WTC11 (cell line): Measurements from ENCODE around the gene YIPF2. TPM values are rescaled to one million over a fixed set of nuclear protein-coding genes. Genes with fewer than 3 reads are reported as not detected.
A peak's percentile ranks its signal among the peaks of the same experiment; 100 is the strongest.

Experiments used
- ATAC-seq: fragments of 200-7000 bp; cut with Tn5 transposase; 2 replicates; pipeline ENCODE4 v1.10.0; 2021; ENCODE audit warnings: mild to moderate bottlenecking, moderate library complexity
- CTCF ChIA-PET: fragments of 300-600 bp; sonication (Branson Sonifier 250); formaldehyde crosslinking; loops from one replicate; lab custom pipeline; 2021; ENCODE audit warnings: antibody characterized with exemption; lab: Charles Lee
- POLR2A ChIA-PET: fragments of 350-600 bp; sonication (Branson Sonifier 250); formaldehyde crosslinking; loops from one replicate; lab custom pipeline; 2021; ENCODE audit warnings: antibody characterized with exemption; lab: Charles Lee
- DNase-seq: peaks from one replicate; pipeline ENCODE4 v3.0.0; 2021; ENCODE audit warnings: low spot score
- H3K27ac Mint-ChIP-seq: 2 replicates; pipeline ENCODE4 v1.8.0; 2021; ENCODE audit warnings: mixed read lengths
- H3K27me3 Mint-ChIP-seq: 2 replicates; pipeline ENCODE4 v1.8.0; 2021; ENCODE audit warnings: low read depth, mild to moderate bottlenecking, moderate library complexity, mixed read lengths
- H3K36me3 Mint-ChIP-seq: 2 replicates; pipeline ENCODE4 v1.8.0; 2021; ENCODE audit warnings: mixed read lengths
- H3K4me1 Mint-ChIP-seq: 2 replicates; pipeline ENCODE4 v1.8.0; 2022; ENCODE audit warnings: mixed read lengths
- H3K4me3 Mint-ChIP-seq: 2 replicates; pipeline ENCODE4 v1.8.0; 2021; ENCODE audit warnings: mild to moderate bottlenecking, moderate library complexity, mixed read lengths
- H3K9me3 Mint-ChIP-seq: 2 replicates; pipeline ENCODE4 v1.8.0; 2021; ENCODE audit warnings: mixed read lengths
- ATF1 ChIP-seq: sonication (generic); formaldehyde crosslinking; IDR thresholded peaks from 2 replicates; pipeline ENCODE4 v1.8.1; 2023; ENCODE audit warnings: mild to moderate bottlenecking, moderate library complexity, missing genetic modification reagents
- CREB1 ChIP-seq: sonication (generic); formaldehyde crosslinking; IDR thresholded peaks from 2 replicates; pipeline ENCODE4 v1.8.0; 2023; ENCODE audit warnings: mild to moderate bottlenecking, missing genetic modification reagents
- ELF4 ChIP-seq: sonication (generic); formaldehyde crosslinking; IDR thresholded peaks from 2 replicates; pipeline ENCODE4 v1.8.1; 2022; ENCODE audit warnings: low read depth, mild to moderate bottlenecking, moderate library complexity, missing genetic modification reagents
- GABPB1 ChIP-seq: sonication (generic); formaldehyde crosslinking; IDR thresholded peaks from 2 replicates; pipeline ENCODE4 v1.8.1; 2023; ENCODE audit warnings: mild to moderate bottlenecking, missing genetic modification reagents
- GTF2I ChIP-seq: fragments of 250-450 bp; sonication (Bioruptor Pico); conservative IDR thresholded peaks from 2 replicates; pipeline ENCODE4 v1.4.0; 2021; ENCODE audit warnings: mild to moderate bottlenecking
- NFYB ChIP-seq: sonication (generic); formaldehyde crosslinking; conservative IDR thresholded peaks from 2 replicates; pipeline ENCODE4 v1.8.0; 2022; ENCODE audit warnings: low read depth, missing genetic modification reagents
- TEAD4 ChIP-seq: sonication (generic); formaldehyde crosslinking; IDR thresholded peaks from 2 replicates; pipeline ENCODE4 v1.8.0; 2022; ENCODE audit warnings: mild to moderate bottlenecking, missing genetic modification reagents
- ZNF121 ChIP-seq: sonication (generic); formaldehyde crosslinking; IDR thresholded peaks from 2 replicates; pipeline ENCODE4 v1.8.0; 2023; ENCODE audit warnings: missing genetic modification reagents
- ZNF138 ChIP-seq: sonication (generic); formaldehyde crosslinking; conservative IDR thresholded peaks from 2 replicates; pipeline ENCODE4 v1.8.1; 2022; ENCODE audit warnings: mild to moderate bottlenecking, moderate library complexity, missing genetic modification reagents
- total RNA-seq: library from RNA; stranded (reverse); gene quantifications from 3 replicates; pipeline ENCODE4 v1.2.3, GENCODE V29; 2021
- TF ChIP-seq, protein P1 (sequence below): sonication (generic); formaldehyde crosslinking; IDR thresholded peaks from 2 replicates; pipeline ENCODE4 v1.8.1; 2023; ENCODE audit warnings: mild to moderate bottlenecking, missing genetic modification reagents
- TF ChIP-seq, protein P2 (sequence below): sonication (generic); formaldehyde crosslinking; IDR thresholded peaks from 2 replicates; pipeline ENCODE4 v1.8.1; 2022; ENCODE audit warnings: mild to moderate bottlenecking, missing genetic modification reagents, moderate library complexity, borderline replicate concordance
- TF ChIP-seq, protein P3 (sequence below): sonication (generic); formaldehyde crosslinking; IDR thresholded peaks from 2 replicates; pipeline ENCODE4 v1.8.1; 2023; ENCODE audit warnings: mild to moderate bottlenecking, missing genetic modification reagents, moderate library complexity
- TF ChIP-seq, protein P4 (sequence below): sonication (generic); formaldehyde crosslinking; IDR thresholded peaks from 2 replicates; pipeline ENCODE4 v1.8.1; 2023; ENCODE audit warnings: mild to moderate bottlenecking, moderate library complexity, missing genetic modification reagents
- TF ChIP-seq, protein P5 (sequence below): sonication (generic); formaldehyde crosslinking; conservative IDR thresholded peaks from 2 replicates; pipeline ENCODE4 v1.8.1; 2023; ENCODE audit warnings: mild to moderate bottlenecking, low read depth, missing genetic modification reagents, moderate library complexity
- TF ChIP-seq, protein P6 (sequence below): fragments of 250-450 bp; sonication (Bioruptor Pico); IDR thresholded peaks from 2 replicates; pipeline ENCODE4 v1.9.0; 2021; ENCODE audit warnings: mild to moderate bottlenecking
- TF ChIP-seq, protein P7 (sequence below): sonication (generic); formaldehyde crosslinking; IDR thresholded peaks from 2 replicates; pipeline ENCODE4 v1.8.0; 2022; ENCODE audit warnings: missing genetic modification reagents
- TF ChIP-seq, protein P8 (sequence below): fragments of 250-450 bp; sonication (Bioruptor Pico); IDR thresholded peaks from 2 replicates; pipeline ENCODE4 v1.9.0; 2021; ENCODE audit warnings: moderate library complexity, mild to moderate bottlenecking, inconsistent platforms, borderline replicate concordance

Gene YIPF2
- total RNA-seq, 1 experiment from 2014 or later = 65.5 TPM

DNA sequence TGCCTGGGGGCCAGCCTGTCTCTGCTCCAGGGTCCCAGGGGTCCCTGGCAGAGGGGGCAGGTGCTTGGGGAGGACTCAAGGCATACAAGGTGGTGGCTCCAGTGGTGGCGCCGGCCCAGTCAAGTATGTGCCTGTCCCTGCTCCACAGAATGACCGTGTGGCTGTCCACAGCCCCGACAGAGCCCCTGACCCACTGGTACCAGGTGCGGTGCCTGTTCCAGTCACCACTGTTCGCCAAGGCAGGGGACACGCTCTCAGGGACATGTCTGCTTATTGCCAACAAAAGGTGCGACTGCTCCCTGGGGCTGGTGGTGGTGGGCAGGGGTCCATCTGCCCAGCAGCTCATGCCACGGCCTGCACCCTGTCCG lies 8.2 kb downstream of the YIPF2 start:
- no peaks in the 10 kb centered on the region for H3K4me1 Mint-ChIP-seq
- ChIA-PET CTCF (no interaction called here), POLR2A (no interaction called here)
- no peak overlapping the region for H3K4me3 Mint-ChIP-seq
- DNase-seq (no peak), ATAC-seq (no peak)
- no peak overlapping the region for H3K27ac Mint-ChIP-seq
- no peaks in the 10 kb centered on the region for H3K27me3 Mint-ChIP-seq
- H3K36me3 Mint-ChIP-seq = peaks cover 11% of the 10 kb centered on the region
- H3K9me3 Mint-ChIP-seq = no peaks in the 10 kb centered on the region
- TF ChIP-seq ATF1 (CRISPR knock-in tag) (0 out of 2 replicates have a peak, but pooled peaks have one; percentile 5), NFYB (CRISPR knock-in tag) (no peak)

DNA sequence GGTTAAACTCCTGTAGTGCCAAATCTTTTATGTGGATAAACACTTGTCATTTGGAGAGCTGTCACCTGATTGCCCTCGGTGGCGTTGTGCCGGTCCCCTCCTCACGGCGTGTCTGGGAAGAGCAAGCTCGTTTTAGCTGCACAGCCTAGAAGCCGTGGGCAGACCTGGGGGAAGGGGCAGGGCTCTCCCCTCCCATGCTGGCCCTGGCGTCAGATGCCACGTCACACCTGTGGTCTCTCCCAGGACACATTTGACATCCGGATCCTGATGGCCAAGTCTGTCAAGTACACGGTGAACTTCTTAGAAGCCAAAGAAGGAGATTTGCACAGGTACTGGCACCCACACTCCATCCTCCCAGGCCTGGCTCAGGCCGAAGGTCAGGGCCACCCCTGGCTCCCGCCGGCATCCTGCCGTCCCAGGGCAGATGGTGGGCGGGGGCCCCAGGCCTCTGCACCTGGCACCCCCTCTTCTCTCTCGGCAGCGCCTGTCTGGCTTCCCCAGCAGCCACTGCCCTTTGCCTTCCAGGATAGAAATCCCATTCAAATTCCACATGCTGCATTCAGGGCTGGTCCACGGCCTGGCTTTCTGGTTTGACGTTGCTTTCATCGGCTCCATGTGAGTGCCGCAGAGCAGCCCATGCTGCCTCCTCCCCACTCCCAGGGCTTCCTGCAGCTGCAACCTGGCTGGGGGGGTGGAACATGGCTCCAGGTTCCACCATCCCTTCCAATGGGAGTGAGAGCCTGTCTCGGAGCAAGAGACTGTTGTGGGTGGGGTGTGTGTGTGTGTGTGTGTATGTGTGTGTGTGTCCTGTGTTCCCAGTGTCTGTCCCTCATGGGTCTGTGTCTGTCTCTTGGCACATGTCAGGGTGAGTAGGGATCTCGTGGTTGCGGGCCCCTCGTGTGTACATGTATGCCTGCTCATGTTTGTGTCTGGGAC lies 8.8 kb downstream of the YIPF2 start:
- CTCF ChIA-PET = interaction anchor here (1.2 kb wide), 1 partner anchor 17 kb away, joined by 5 read pairs; no protein-coding TSS in a partner anchor
- ATAC-seq = no peak
- no peaks in the 10 kb centered on the region for H3K9me3 Mint-ChIP-seq
- TF ChIP-seq, protein P1, sequence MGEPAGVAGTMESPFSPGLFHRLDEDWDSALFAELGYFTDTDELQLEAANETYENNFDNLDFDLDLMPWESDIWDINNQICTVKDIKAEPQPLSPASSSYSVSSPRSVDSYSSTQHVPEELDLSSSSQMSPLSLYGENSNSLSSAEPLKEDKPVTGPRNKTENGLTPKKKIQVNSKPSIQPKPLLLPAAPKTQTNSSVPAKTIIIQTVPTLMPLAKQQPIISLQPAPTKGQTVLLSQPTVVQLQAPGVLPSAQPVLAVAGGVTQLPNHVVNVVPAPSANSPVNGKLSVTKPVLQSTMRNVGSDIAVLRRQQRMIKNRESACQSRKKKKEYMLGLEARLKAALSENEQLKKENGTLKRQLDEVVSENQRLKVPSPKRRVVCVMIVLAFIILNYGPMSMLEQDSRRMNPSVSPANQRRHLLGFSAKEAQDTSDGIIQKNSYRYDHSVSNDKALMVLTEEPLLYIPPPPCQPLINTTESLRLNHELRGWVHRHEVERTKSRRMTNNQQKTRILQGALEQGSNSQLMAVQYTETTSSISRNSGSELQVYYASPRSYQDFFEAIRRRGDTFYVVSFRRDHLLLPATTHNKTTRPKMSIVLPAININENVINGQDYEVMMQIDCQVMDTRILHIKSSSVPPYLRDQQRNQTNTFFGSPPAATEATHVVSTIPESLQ = no peak
- TF ChIP-seq ZNF138 (no peak), ZNF121 (no peak), GTF2I (CRISPR knock-in tag) (no peak), ELF4 (no peak), TEAD4 (no peak), GABPB1 (CRISPR knock-in tag) (no peak), CREB1 (CRISPR knock-in tag) (no peak)
- TF ChIP-seq, protein P2, sequence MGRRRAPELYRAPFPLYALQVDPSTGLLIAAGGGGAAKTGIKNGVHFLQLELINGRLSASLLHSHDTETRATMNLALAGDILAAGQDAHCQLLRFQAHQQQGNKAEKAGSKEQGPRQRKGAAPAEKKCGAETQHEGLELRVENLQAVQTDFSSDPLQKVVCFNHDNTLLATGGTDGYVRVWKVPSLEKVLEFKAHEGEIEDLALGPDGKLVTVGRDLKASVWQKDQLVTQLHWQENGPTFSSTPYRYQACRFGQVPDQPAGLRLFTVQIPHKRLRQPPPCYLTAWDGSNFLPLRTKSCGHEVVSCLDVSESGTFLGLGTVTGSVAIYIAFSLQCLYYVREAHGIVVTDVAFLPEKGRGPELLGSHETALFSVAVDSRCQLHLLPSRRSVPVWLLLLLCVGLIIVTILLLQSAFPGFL (CRISPR knock-in tag) = no peak
- TF ChIP-seq, protein P3, sequence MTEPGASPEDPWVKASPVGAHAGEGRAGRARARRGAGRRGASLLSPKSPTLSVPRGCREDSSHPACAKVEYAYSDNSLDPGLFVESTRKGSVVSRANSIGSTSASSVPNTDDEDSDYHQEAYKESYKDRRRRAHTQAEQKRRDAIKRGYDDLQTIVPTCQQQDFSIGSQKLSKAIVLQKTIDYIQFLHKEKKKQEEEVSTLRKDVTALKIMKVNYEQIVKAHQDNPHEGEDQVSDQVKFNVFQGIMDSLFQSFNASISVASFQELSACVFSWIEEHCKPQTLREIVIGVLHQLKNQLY (CRISPR knock-in tag) = no peak
- TF ChIP-seq, protein P4, sequence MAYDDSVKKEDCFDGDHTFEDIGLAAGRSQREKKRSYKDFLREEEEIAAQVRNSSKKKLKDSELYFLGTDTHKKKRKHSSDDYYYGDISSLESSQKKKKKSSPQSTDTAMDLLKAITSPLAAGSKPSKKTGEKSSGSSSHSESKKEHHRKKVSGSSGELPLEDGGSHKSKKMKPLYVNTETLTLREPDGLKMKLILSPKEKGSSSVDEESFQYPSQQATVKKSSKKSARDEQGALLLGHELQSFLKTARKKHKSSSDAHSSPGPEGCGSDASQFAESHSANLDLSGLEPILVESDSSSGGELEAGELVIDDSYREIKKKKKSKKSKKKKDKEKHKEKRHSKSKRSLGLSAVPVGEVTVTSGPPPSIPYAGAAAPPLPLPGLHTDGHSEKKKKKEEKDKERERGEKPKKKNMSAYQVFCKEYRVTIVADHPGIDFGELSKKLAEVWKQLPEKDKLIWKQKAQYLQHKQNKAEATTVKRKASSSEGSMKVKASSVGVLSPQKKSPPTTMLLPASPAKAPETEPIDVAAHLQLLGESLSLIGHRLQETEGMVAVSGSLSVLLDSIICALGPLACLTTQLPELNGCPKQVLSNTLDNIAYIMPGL = no peak
- TF ChIP-seq, protein P5, sequence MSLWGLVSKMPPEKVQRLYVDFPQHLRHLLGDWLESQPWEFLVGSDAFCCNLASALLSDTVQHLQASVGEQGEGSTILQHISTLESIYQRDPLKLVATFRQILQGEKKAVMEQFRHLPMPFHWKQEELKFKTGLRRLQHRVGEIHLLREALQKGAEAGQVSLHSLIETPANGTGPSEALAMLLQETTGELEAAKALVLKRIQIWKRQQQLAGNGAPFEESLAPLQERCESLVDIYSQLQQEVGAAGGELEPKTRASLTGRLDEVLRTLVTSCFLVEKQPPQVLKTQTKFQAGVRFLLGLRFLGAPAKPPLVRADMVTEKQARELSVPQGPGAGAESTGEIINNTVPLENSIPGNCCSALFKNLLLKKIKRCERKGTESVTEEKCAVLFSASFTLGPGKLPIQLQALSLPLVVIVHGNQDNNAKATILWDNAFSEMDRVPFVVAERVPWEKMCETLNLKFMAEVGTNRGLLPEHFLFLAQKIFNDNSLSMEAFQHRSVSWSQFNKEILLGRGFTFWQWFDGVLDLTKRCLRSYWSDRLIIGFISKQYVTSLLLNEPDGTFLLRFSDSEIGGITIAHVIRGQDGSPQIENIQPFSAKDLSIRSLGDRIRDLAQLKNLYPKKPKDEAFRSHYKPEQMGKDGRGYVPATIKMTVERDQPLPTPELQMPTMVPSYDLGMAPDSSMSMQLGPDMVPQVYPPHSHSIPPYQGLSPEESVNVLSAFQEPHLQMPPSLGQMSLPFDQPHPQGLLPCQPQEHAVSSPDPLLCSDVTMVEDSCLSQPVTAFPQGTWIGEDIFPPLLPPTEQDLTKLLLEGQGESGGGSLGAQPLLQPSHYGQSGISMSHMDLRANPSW (CRISPR knock-in tag) = no peak
- TF ChIP-seq, protein P6, sequence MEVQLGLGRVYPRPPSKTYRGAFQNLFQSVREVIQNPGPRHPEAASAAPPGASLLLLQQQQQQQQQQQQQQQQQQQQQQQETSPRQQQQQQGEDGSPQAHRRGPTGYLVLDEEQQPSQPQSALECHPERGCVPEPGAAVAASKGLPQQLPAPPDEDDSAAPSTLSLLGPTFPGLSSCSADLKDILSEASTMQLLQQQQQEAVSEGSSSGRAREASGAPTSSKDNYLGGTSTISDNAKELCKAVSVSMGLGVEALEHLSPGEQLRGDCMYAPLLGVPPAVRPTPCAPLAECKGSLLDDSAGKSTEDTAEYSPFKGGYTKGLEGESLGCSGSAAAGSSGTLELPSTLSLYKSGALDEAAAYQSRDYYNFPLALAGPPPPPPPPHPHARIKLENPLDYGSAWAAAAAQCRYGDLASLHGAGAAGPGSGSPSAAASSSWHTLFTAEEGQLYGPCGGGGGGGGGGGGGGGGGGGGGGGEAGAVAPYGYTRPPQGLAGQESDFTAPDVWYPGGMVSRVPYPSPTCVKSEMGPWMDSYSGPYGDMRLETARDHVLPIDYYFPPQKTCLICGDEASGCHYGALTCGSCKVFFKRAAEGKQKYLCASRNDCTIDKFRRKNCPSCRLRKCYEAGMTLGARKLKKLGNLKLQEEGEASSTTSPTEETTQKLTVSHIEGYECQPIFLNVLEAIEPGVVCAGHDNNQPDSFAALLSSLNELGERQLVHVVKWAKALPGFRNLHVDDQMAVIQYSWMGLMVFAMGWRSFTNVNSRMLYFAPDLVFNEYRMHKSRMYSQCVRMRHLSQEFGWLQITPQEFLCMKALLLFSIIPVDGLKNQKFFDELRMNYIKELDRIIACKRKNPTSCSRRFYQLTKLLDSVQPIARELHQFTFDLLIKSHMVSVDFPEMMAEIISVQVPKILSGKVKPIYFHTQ (CRISPR knock-in tag) = no peak
- TF ChIP-seq, protein P7, sequence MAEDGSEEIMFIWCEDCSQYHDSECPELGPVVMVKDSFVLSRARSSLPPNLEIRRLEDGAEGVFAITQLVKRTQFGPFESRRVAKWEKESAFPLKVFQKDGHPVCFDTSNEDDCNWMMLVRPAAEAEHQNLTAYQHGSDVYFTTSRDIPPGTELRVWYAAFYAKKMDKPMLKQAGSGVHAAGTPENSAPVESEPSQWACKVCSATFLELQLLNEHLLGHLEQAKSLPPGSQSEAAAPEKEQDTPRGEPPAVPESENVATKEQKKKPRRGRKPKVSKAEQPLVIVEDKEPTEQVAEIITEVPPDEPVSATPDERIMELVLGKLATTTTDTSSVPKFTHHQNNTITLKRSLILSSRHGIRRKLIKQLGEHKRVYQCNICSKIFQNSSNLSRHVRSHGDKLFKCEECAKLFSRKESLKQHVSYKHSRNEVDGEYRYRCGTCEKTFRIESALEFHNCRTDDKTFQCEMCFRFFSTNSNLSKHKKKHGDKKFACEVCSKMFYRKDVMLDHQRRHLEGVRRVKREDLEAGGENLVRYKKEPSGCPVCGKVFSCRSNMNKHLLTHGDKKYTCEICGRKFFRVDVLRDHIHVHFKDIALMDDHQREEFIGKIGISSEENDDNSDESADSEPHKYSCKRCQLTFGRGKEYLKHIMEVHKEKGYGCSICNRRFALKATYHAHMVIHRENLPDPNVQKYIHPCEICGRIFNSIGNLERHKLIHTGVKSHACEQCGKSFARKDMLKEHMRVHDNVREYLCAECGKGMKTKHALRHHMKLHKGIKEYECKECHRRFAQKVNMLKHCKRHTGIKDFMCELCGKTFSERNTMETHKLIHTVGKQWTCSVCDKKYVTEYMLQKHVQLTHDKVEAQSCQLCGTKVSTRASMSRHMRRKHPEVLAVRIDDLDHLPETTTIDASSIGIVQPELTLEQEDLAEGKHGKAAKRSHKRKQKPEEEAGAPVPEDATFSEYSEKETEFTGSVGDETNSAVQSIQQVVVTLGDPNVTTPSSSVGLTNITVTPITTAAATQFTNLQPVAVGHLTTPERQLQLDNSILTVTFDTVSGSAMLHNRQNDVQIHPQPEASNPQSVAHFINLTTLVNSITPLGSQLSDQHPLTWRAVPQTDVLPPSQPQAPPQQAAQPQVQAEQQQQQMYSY (CRISPR knock-in tag) = no peak
- TF ChIP-seq, protein P8, sequence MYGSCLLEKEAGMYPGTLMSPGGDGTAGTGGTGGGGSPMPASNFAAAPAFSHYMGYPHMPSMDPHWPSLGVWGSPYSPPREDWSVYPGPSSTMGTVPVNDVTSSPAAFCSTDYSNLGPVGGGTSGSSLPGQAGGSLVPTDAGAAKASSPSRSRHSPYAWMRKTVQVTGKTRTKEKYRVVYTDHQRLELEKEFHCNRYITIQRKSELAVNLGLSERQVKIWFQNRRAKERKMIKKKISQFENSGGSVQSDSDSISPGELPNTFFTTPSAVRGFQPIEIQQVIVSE (CRISPR knock-in tag) = no peak

More for the DNA sequence above, 8.8 kb downstream of the YIPF2 start:
- POLR2A ChIA-PET = no interaction called here
- Mint-ChIP-seq H3K27ac (no peak overlapping the region), H3K27me3 (no peaks in the 10 kb centered on the region), H3K4me3 (no peak overlapping the region), H3K4me1 (no peaks in the 10 kb centered on the region), H3K36me3 (peaks cover 9% of the 10 kb centered on the region)
- no peak for DNase-seq
